PFSK-1 (cell line): Measurements from ENCODE around the gene HMBS.

ENCODE experiments used
- POLR2AphosphoS5 ChIP-seq: IDR thresholded peaks from 2 replicates; pipeline ENCODE4 v1.6.1; 2012; ENCODE audit warnings: low read depth, mild to moderate bottlenecking, control low read depth, low read length, moderate library complexity
- REST ChIP-seq, 2 experiments: IDR thresholded peaks; 2 replicates each; pipeline versions ENCODE4 v1.6.1 to v1.8.0; 2011 to 2012; ENCODE audit warnings: low read depth in 2 of 2, low read length in 2 of 2, control low read depth in 1 of 2, inconsistent platforms in 1 of 2, mild to moderate bottlenecking in 1 of 2, moderate library complexity in 1 of 2; ENCODE audit not compliant: insufficient read depth in 1 of 2
- SIN3A ChIP-seq: IDR thresholded peaks from 2 replicates; pipeline ENCODE4 v1.6.1; 2012; ENCODE audit warnings: mild to moderate bottlenecking, low read length, moderate library complexity, borderline replicate concordance; ENCODE audit not compliant: insufficient read depth
- TAF1 ChIP-seq: IDR thresholded peaks from 2 replicates; pipeline ENCODE4 v1.6.1; 2012; ENCODE audit warnings: low read length, control low read depth, borderline replicate concordance; ENCODE audit not compliant: insufficient read depth

- no peak for TF ChIP-seq REST (IDR thresholded peaks at IDR 0.05; ENCODE audit: insufficient read depth in 1 of 2, low read depth in 2 of 2, low read length in 2 of 2)
- TF ChIP-seq POLR2AphosphoS5, result no peak
- TF ChIP-seq TAF1, result no peak
- TF ChIP-seq SIN3A, result no peak
Observed at GRCh38 chr11:119062779-119063178, 21.9 kb upstream of the HMBS start.
